ENCODE results near the gene SMCO4.
A peak's percentile ranks its signal among the peaks of the same experiment; 100 is the strongest.

The SMCO4 gene

DNA sequence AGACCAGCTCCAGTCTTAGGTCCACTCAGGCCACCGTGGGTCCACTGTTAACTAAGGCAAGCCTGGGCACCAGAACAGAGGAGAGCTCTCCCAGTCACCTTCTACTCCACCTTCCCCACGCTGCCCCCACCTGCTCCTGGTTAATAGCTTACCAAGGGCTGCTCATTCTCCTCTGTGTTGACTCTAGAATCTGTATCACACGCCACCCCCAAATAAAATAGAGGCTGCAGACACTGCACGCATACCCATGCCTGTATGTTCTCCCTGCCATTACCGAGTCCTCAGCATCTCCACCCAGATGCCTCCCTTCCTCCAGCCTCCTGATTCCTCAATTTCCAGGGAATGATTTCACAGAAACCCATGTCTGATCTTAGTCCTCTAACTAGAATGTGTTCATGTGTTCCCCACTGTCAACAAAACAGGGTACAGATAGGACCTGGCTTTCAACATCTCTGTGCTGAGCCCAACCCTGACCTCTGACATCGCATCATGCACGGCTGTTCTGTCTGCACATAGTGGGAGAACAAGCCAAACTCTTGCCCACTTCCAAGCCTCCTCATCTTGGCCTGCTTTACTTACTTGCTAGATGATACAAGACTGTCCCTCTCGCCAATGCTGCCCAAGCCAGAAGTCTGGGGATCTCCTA, 49.8 kb downstream of the SMCO4 start:
- DNase-seq = no peak
- no peak for TF ChIP-seq GATA1 (IDR thresholded peaks at IDR 0.05; ENCODE audit: low read depth, low read length)
- TF ChIP-seq POLR2A (IDR thresholded peaks at IDR 0.05; ENCODE audit: low read length) = no peak

DNA sequence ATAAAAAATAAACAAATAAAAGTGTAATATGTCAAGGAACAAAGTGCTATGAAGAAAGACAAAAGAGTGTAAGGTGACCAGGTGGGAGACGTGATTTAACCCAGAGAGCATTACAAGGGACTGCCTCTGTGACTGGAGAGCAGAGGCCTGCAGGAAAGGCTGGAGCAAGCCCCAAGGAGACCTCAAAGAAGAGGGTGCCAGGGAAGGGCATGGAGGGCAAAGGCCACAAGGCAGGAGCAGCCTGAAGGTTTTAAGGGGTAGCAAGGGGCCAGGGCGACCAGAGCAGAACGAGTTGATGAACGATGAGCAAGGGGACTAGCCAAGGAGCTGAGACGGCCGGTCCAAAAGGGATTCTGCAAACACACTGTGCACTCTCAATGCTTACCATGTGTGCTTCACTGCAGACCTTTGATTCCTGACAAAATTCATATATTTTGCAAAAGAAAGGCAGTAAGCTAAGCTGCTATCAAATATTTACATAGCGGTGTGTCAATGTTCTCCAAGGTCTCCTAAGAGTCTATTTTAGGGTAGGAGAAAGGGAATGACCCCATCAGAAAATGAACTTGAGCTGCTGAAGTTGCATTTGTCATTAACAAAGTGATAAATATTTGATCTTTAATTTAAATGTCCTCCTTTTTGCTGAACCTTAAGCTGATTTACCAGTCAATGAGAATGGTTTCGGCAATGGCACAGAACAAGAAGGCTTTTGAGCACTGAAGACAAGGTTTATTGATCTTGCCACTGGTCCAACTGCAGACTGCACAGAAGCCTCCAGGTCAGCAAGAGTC, 50.5 kb downstream of the SMCO4 start:
- TF ChIP-seq POLR2A (IDR thresholded peaks at IDR 0.05; ENCODE audit: low read length) = no peak
- no peak for TF ChIP-seq GATA1 (IDR thresholded peaks at IDR 0.05; ENCODE audit: low read depth, low read length)
- DNase-seq = no peak

DNA sequence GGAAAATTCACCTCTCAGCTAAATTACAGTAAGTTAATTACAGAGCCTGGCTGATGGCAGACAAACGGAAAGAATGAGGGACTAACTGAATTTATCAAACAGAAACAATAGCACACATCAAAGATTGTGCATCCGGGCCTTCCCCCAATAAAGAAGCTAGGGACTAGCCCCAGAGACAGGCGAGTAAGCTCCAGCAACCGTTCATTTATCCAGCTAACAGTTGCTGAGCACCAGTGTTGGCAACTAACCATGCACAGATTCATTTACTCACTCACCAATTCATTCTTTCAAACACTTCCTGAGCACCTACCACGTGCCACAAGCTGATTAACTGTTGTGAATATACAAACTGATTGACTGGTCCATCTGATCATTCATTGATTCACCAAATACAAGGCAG, 51.2 kb downstream of the SMCO4 start:
- DNase-seq = no peak
- TF ChIP-seq POLR2A (IDR thresholded peaks at IDR 0.05; ENCODE audit: low read length) = no peak

DNA sequence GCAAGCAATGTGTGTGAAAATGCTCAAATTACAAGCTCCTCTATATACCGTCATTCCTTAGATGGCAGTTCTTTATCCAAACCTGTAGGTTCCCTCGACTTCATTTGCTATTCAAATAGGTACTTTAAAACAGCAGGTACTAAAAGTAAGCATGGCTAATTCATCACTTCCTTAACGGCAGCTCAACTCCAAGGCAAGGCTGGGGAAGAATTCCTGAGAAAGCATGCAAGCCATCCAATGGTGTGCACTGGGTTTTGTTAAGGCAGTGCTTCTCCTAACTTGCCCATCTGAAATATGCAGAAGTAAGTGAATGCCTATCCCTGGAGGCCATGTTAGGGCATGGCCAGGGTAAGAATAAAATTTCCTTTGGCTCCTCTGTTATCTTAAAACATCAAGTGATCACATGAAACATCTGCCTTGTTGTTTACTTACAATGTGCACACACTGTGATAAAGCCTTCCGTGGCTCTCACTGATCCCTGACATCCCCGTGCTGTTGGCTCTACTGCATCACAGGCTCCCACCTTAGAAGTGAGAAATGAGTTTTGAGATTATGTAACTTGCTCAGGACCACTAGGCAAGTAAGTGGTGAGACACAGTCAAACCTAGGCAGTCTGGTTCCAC, 52.1 kb downstream of the SMCO4 start:
- DNase-seq = peak; percentile 32 to 82
- TF ChIP-seq POLR2A (IDR thresholded peaks at IDR 0.05; ENCODE audit: low read length) (no peak), GATA1 (IDR thresholded peaks at IDR 0.05; ENCODE audit: low read depth, low read length) (no peak)

DNA sequence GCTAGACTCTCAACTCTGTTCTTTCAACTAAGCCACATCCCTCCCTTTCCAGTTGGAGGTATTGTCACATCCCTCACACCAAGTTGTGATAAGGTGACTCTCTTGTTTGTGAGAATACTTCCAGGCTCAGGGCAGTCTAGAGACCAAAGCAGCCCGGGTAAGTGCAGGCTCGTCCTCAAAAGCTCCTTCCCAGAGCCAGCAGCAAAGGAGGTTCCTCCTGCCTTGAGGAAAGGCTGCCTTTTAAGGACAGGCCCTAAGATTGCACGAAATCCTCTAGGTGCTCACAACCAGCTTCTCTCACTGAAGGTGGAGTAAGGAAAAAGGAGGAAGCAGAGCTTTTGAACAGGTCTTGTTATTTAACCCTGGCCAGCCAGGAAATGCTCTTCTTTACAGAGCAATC, 53.4 kb downstream of the SMCO4 start:
- no peak for DNase-seq

DNA sequence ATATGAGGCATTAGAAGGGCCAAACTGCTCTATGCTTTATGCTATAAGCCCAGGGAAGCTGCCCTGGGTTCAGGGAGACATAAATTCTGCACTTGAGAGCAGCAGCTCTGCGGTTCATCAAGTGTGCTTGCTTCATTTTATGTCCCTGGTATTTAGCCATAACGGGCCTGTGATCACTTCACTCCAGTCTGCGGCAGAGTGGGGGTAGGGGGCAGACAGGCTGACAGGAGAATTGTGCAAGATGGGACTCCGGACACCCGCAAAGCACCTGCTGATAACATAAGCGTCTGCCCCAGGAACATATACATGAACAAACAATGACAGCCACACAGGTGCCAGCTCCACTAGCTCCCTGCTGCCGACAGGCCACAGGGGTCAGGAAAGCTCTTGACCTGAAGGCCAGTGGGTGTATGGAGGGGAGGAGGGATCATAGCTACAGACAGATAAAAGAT, 56.1 kb downstream of the SMCO4 start:
- no peak for TF ChIP-seq POLR2A (IDR thresholded peaks at IDR 0.05; ENCODE audit: low read length)
- TF ChIP-seq GATA1 (IDR thresholded peaks at IDR 0.05; ENCODE audit: low read depth, low read length) = no peak
- no peak for DNase-seq

More for the DNA sequence above, 53.4 kb downstream of the SMCO4 start:
- TF ChIP-seq GATA1 (IDR thresholded peaks at IDR 0.05; ENCODE audit: low read depth, low read length) (no peak), POLR2A (IDR thresholded peaks at IDR 0.05; ENCODE audit: low read length) (no peak)

DNA sequence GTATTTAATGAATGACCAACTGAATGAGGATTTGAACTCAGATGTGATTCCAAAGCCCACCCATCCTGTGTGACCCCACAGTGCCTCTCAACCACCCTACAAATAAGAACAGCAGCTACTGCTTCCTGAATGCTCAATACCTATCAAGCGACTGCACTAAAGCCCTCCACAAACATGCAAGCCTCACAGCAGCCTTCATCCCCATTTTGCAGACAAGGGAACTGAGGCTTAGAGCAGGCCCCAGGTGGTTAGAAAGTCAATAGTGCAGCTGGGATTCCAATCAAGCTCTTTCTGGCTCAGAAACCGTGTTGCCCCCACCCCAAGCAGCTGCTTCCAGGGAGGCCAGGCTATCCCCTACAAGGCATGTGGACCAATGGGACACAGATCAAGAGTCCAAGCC, 57.2 kb downstream of the SMCO4 start:
- TF ChIP-seq GATA1 (IDR thresholded peaks at IDR 0.05; ENCODE audit: low read depth, low read length) (no peak), POLR2A (IDR thresholded peaks at IDR 0.05; ENCODE audit: low read length) (no peak)
- no peak for DNase-seq

DNA sequence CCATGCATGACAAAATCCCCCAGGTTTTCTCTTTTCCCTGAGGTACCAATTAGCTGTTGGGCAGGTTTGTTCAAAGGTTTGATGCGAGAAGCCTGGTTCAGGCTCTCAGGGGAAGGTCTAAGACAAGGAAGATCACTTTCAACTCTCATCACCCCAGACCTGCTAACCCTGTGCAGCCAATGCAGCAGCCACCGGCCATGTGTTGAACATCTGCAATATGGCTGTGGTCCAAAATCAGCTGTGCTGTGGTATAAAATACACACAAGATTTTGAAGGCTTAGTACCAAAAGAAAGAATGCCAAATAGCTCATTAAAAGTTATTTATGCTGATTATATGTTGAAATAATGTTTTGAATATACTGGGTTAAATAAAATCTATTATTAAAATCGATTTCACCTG, 58.5 kb downstream of the SMCO4 start:
- DNase-seq = no peak

DNA sequence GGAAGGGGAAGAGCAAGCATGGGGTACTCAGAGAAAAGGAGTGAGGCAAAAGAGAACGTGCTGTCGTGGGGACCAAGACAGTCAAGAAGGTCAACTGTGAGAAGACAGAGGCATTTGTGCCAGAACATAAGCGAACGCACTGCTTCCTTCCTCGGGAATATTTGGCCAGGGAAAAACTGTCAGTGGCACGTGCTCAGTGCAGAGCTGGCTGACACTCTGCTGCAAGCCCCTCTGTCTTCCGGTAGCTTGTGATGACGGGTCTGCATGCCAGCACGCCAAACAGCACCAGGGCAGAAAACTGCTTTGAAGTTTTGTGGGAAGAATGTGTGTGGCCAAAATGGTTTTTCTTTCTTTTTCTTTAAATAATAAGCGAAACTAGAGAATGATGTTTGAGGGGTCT, 60.6 kb downstream of the SMCO4 start:
- TF ChIP-seq POLR2A (IDR thresholded peaks at IDR 0.05; ENCODE audit: low read length) (no peak), GATA1 (IDR thresholded peaks at IDR 0.05; ENCODE audit: low read depth, low read length) (no peak)

More for the DNA sequence above, 58.5 kb downstream of the SMCO4 start:
- TF ChIP-seq POLR2A (IDR thresholded peaks at IDR 0.05; ENCODE audit: low read length) (no peak), GATA1 (IDR thresholded peaks at IDR 0.05; ENCODE audit: low read depth, low read length) (no peak)

DNA sequence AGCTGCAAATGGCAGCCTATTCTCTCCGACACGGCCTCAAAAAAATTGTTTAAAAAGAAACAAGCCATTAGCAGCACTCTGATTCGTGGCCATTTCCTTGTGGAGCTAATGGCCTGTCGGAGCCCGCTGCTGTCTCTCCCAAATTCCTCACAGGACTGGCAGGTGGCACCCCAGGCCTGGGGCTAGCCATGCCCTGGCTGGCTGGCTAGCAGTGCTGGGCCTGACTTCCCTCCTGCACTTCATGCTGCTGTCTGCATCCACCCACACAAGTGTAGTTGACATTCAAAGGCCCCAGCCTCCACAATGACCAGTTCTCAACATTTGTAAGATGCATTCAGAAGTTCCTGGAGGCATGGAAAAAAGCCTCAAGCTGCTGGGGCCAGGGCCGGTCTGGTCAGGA, 61.5 kb downstream of the SMCO4 start:
- TF ChIP-seq POLR2A (IDR thresholded peaks at IDR 0.05; ENCODE audit: low read length) = no peak
- no peak for TF ChIP-seq GATA1 (IDR thresholded peaks at IDR 0.05; ENCODE audit: low read depth, low read length)
- no peak for DNase-seq

More for the DNA sequence above, 60.6 kb downstream of the SMCO4 start:
- no peak for DNase-seq

DNA sequence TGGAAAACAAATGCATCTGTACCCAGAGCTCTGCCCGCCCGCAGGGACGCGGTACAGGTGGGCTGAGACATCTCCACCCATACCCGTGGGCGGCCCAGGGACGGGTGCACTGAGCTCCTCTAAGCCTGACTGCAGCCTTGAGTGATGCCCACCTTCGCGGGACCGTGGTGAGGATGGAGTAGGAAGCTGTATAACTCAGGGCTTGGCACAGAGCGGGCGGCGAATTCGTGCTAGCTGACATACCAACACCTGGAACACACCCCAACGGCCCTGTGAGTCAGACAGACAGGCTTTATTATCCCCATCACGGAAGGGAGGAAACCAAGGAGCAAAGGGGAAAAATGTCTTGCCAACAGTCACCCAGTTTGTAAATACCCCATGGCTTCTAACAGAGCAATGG, 61.9 kb downstream of the SMCO4 start:
- TF ChIP-seq GATA1 (IDR thresholded peaks at IDR 0.05; ENCODE audit: low read depth, low read length) = no peak
- TF ChIP-seq POLR2A (IDR thresholded peaks at IDR 0.05; ENCODE audit: low read length) = no peak
- no peak for DNase-seq

DNA sequence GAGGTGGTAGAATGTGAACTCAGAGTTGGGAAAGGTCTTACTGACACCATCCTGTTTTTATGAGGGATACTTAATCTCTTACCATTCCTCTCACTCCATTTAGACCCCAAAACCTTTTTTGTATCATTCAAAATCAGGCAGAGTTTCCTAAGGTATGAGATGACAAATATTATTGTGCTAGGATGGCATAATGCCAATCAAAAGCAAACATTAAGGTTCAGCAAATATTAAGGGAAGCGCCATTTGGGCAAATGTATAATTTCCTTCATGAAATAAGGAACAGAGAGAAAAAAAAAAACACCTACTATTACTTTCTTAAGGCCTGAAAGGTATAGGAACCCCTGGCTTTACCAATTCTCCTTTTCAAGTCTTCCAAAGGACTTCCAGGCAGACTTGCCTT, 62.4 kb downstream of the SMCO4 start:
- TF ChIP-seq POLR2A (IDR thresholded peaks at IDR 0.05; ENCODE audit: low read length) = no peak
- TF ChIP-seq GATA1 (IDR thresholded peaks at IDR 0.05; ENCODE audit: low read depth, low read length) = no peak
- no peak for DNase-seq

DNA sequence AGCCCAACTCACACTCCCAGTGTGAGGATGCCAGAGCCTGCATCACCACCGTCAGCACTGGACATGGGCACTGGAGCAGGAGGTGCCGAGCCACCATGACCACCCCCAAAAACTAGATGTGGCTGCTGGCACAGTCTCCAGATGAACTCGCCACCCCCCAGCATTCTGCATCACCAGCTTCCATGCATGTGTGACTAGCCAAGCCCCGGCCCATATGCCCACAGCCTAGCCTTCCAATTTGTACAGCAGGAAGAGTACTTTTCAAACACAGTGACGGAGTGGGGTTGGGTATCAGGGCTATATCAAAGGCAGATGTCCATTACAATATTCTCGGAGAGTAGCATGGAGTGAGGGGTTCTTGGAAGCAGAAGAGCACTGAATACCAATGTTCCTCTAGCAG, 62.9 kb downstream of the SMCO4 start:
- TF ChIP-seq GATA1 (IDR thresholded peaks at IDR 0.05; ENCODE audit: low read depth, low read length) (no peak), POLR2A (IDR thresholded peaks at IDR 0.05; ENCODE audit: low read length) (no peak)
- no peak for DNase-seq

DNA sequence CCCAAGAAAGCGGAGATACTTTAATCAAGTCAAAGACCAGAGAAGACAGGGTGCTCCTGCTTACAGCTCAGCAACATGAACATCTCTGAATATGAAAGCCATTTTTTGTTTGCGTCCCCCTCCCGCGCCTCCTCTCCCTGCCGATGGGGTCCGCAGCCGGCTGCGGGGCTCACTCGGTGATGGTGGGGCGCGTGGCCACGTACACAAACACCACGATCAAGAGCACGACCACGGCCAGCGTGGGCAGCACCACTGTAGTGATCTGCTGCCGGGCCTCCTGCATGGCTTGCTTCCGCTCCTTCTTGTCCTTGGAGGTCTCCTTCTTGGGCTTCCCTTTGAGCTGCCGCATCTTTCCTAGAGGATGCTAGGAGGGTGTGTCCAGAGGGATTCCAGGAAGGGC, 64.3 kb downstream of the SMCO4 start:
- TF ChIP-seq POLR2A (IDR thresholded peaks at IDR 0.05; ENCODE audit: low read length) (no peak), GATA1 (IDR thresholded peaks at IDR 0.05; ENCODE audit: low read depth, low read length) (no peak)
- no peak for DNase-seq

All from erythroblast (primary cell).